Limb (tissue), 2 donors: Measurements from ENCODE around the gene SLC40A1.

Source experiments
- DNase-seq, 2 donors: peaks; one replicate each; pipeline ENCODE4 v3.0.0-alpha.2; 2016; ENCODE audit errors: extremely low spot score in 2 of 2

The SLC40A1 gene

GRCh38 chr2:189516546-189516945, 64.0 kb downstream of the SLC40A1 start:
- DNase-seq = no peak

GRCh38 chr2:189515264-189515663, 65.3 kb downstream of the SLC40A1 start:
- DNase-seq = no peak

GRCh38 chr2:189514104-189514503, 66.5 kb downstream of the SLC40A1 start:
- no peak for DNase-seq

GRCh38 chr2:189512879-189513278, 67.7 kb downstream of the SLC40A1 start:
- no peak for DNase-seq

- no peak for DNase-seq
Measured at GRCh38 chr2:189511960-189512319, 68.6 kb downstream of the SLC40A1 start.

- no peak for DNase-seq
Measured at GRCh38 chr2:189511210-189511959, 69.2 kb downstream of the SLC40A1 start.
